Lower leg skin (tissue), 3 donors: Measurements from ENCODE around the gene SLC25A51.

ENCODE experiments used
- CTCF ChIP-seq, 3 donors: fragments of 450-650 bp; IDR thresholded peaks; one replicate each; pipeline ENCODE4 v1.5.1; 2016; ENCODE audit warnings: antibody characterized with exemption in 3 of 3, mild to moderate bottlenecking in 3 of 3, moderate library complexity in 2 of 3
- POLR2A ChIP-seq, 2 donors: fragments of 450-650 bp; IDR thresholded peaks; one replicate each; pipeline ENCODE4 v1.6.1; 2016 to 2017; ENCODE audit warnings: antibody characterized with exemption in 2 of 2, mild to moderate bottlenecking in 1 of 2, moderate library complexity in 1 of 2

GRCh38 chr9:37852222-37852621 lies 51.7 kb downstream of the SLC25A51 start:
- TF ChIP-seq CTCF (IDR thresholded peaks at IDR 0.05) (no peak), POLR2A (IDR thresholded peaks at IDR 0.05) (no peak)
